HuH-7.5 (cell line): ENCODE measurements around the gene BRD1.

Experiments used
- DNase-seq: peaks from one replicate; pipeline ENCODE4 v3.0.0; 2011; ENCODE audit warnings: low spot score

Gene BRD1

DNA sequence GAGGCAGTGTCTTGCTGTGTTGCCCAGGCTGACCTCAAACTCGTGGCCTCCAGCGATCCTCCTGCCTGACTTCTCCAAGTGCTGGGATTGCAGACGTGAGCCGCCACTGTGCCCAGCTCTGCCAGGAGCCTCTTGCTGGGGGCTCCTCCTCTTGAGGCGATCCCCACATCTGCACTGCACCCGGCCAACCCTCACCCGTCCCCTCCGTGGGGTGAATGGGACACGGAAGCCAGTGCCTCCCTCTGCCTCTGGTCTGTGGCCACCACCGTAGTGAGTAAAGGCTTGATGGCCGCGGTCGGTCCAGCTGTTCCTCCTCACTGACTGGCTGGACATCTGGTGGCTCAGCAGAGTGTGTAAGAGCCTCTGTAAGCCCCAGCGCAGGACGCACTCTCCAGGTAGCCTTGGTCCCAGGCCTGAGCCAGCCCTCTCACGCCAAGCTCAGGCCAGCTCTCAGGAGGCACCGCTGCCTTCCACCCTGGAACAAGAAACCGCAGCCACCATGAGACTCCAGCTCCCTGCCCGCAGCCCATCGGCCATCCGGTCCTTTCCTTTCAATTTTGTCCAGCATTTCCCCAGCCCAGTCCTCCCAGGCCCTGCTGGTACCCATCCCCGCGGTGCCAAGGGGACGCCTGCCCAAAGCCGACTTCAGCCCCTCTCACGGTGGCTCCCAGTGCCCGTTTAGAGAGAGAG lies 100.3 kb downstream of the BRD1 start:
- DNase-seq: no peak

DNA sequence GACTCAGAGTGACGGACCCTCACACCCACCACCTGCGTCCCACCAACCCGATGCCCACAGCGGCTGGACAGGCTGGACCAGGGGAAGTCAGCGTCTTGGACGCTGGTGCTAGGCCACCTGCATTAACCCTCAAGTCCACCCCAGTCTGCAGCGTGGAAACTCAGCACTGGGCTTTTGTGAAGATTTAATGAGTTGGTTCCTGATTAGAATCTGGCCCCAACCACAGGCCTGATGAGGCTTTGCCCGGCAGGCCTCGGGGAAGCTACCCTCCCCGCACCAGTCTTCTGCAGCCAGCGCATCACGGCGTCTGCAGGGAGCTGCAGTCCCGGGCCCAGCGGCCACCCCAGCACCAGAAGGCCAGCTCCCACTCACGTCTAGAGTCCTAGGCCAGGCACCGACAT lies 101.0 kb downstream of the BRD1 start:
- DNase-seq: no peak

- DNase-seq: no peak
Observed at GRCh38 chr22:49726022-49726681, 101.5 kb downstream of the BRD1 start.

DNA sequence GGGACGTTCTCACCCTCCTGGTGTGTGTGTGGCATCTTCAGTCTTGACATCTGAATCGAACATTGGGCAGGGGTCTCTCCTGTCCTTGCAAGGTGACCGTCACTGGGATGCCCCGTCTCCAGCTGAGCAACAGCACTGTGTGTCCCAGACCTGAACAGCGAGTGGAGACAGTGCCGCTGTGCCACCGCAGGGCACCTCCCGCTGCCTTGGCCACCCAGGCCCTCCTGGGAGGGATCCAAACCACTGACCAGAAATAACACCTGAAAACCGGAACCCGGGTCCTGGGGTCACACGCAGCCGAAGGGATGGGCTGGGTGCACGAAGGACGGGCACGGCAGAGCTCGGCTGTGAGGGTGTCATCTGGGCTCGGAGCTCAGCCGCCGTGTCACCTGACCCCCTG lies 102.2 kb downstream of the BRD1 start:
- no peak for DNase-seq

DNA sequence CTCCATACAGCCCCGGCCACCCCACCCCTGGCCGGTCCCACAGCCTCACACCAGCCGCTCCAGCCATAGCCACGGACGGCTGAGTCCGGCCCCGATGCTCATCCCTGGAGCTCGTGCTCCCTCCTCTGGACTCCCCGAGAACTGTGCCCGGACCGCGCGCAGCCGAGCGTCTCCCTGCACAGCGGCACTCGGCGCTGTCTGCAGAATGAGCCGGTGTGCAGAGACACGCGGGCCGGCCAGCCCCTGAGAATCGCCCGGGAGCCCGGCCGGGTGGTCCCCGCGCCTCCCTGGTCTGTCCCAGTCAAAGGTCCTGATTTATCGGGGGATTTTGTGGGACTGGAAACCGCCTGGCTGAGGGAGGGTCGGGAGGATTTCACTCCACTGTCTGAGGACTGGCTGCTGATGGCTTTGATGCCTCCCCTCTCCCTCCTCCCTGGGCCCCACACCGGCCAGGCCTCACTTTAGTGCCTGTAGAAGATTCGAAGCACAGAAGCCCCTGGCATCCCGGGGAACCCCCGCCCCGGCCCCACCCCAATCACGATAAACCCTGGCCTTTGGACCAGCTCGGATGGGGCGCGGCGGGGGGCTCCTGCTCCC lies 102.7 kb downstream of the BRD1 start:
- peak; percentile 84 for DNase-seq

GRCh38 chr22:49724030-49724892 lies 103.4 kb downstream of the BRD1 start:
- DNase-seq: peak; percentile 51

DNA sequence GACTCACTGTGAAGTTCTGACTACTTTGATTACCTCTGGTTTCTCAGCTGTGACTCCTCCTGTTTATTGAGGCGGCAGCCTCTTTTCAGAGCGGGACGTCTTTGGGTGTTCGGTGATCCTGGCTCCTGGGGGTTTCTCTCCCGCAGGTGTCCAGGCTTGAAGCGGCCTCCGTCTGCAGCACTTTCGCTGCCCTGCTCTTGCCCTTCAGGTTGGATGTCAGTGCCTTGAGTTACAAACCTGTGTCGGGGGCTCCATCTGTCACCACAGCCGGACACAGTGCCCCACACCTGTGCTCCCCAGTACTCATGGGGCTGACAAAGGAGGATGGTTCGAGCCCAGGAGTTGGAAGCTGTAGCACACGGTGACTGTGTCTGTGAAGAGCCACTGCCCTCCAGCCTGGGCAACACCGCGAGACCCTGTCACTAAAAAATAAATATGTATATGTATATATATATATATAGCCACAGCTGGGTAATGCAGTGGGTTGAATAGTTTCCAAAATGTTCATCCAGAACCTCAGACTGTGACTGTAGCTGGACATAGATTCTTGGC lies 104.1 kb downstream of the BRD1 start:
- no peak for DNase-seq
